Suprapubic skin (tissue), 4 donors: ENCODE measurements around the gene C2CD3.

Experiments
- POLR2A ChIP-seq, 2 donors: fragments of 450-650 bp; IDR thresholded peaks; one replicate each; pipeline ENCODE4 v1.6.1; 2017; ENCODE audit warnings: antibody characterized with exemption in 2 of 2, mild to moderate bottlenecking in 2 of 2, moderate library complexity in 2 of 2
- POLR2AphosphoS5 ChIP-seq, 3 donors: sonication (generic); formaldehyde crosslinking; IDR thresholded peaks; one replicate each; pipeline ENCODE4 v1.6.1; 2017; ENCODE audit warnings: antibody characterized with exemption in 3 of 3
- TF ChIP-seq, protein P1 (sequence below), 2 donors: fragments of 200-600 bp in 1 of 2; fragments of 450-650 bp in 1 of 2; sonication (generic) in 1 of 2; IDR thresholded peaks; one replicate each; pipeline ENCODE4 v1.5.1; 2016 to 2019; ENCODE audit warnings: antibody characterized with exemption in 2 of 2, mild to moderate bottlenecking in 1 of 2, moderate library complexity in 1 of 2

DNA sequence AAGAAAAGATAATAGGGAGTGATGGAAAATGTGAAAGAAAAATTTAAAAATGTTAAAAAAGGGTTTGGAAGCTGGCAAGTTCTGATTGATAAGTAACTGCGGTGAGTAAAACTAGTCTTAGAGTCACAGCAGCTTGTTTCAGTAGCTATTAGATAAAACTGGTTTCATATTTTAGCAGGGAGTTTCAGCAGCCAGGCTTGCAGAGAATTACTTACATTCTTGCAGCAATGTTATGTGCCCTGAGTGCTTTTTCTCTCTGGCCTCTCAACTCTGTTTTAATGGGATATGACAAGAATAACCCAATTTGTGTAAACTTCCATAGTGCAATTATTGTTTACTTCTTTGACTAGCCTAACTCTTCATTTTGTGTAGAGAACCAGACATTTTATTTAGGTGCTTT lies 33.9 kb upstream of the C2CD3 start:
- no peak for TF ChIP-seq POLR2AphosphoS5 (IDR thresholded peaks at IDR 0.05)
- TF ChIP-seq, protein P1, sequence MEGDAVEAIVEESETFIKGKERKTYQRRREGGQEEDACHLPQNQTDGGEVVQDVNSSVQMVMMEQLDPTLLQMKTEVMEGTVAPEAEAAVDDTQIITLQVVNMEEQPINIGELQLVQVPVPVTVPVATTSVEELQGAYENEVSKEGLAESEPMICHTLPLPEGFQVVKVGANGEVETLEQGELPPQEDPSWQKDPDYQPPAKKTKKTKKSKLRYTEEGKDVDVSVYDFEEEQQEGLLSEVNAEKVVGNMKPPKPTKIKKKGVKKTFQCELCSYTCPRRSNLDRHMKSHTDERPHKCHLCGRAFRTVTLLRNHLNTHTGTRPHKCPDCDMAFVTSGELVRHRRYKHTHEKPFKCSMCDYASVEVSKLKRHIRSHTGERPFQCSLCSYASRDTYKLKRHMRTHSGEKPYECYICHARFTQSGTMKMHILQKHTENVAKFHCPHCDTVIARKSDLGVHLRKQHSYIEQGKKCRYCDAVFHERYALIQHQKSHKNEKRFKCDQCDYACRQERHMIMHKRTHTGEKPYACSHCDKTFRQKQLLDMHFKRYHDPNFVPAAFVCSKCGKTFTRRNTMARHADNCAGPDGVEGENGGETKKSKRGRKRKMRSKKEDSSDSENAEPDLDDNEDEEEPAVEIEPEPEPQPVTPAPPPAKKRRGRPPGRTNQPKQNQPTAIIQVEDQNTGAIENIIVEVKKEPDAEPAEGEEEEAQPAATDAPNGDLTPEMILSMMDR (IDR thresholded peaks at IDR 0.05), result no peak
- TF ChIP-seq POLR2A (IDR thresholded peaks at IDR 0.05), result no peak
